A549 (cell line): Measurements from ENCODE around the gene HPCAL1. TPM values are rescaled to one million over a fixed set of nuclear protein-coding genes. Genes with fewer than 3 reads are reported as not detected.

Experiments used
- ATAC-seq, 2 experiments: fragments of 200-7000 bp in 1 of 2; fragments of >200 bp in 1 of 2; cut with Nextera tagmentation in 1 of 2; cut with Tn5 transposase in 1 of 2; 3 replicates each; pipeline versions ENCODE4 v1.8.0 to v1.9.1; 2018 to 2020; ENCODE audit warnings: mild to moderate bottlenecking in 1 of 2, moderate library complexity in 1 of 2
- CTCF ChIA-PET: fragments of 300-600 bp; sonication (Branson Sonifier 250); formaldehyde crosslinking; extraction: SDS; loops from one replicate; lab custom pipeline; 2021; ENCODE audit warnings: antibody characterized with exemption, inconsistent platforms; lab: Yijun Ruan, JAX
- POLR2A ChIA-PET: fragments of 350-600 bp; formaldehyde crosslinking; extraction: SDS; loops from one replicate; lab custom pipeline; 2021; ENCODE audit warnings: antibody characterized with exemption, inconsistent platforms; lab: Yijun Ruan, JAX
- DNase-seq, 2 experiments: peaks; one replicate each; pipeline versions ENCODE4 v3.0.0 to v3.0.0-alpha.2; 2011 to 2016; ENCODE audit warnings: low read depth in 1 of 2, low spot score in 1 of 2
- FAIRE-seq: peaks from 2 replicates; lab custom pipeline; 2011; peaks lifted over from hg19 to GRCh38; lab: Jason Lieb, UNC
- H3K27ac ChIP-seq, 2 experiments: fragments of >200 bp; sonication (Bioruptor Twin); formaldehyde crosslinking; 3 replicates each; pipeline ENCODE4 v1.5.1; 2016 to 2017
- H3K4me1 ChIP-seq: fragments of >200 bp; sonication (Bioruptor Twin); formaldehyde crosslinking; 3 replicates; pipeline ENCODE4 v1.6.1; 2016
- H3K4me2 ChIP-seq: fragments of >200 bp; sonication (Bioruptor Twin); formaldehyde crosslinking; 3 replicates; pipeline ENCODE4 v1.6.1; 2016
- H3K4me3 ChIP-seq: fragments of >200 bp; sonication (Bioruptor Twin); formaldehyde crosslinking; 3 replicates; pipeline ENCODE4 v1.5.1; 2016
- H3K9me3 ChIP-seq: fragments of >200 bp; sonication (Bioruptor Twin); formaldehyde crosslinking; 3 replicates; pipeline ENCODE4 v1.6.1; 2016
- BHLHE40 ChIP-seq: IDR thresholded peaks from 2 replicates; pipeline ENCODE4 v1.6.1; 2012; ENCODE audit warnings: low read depth, low read length, inconsistent platforms
- CBX8 ChIP-seq: fragments of 200-600 bp; sonication (generic); IDR thresholded peaks from 2 replicates; pipeline ENCODE4 v1.6.1; 2016
- CHD2 ChIP-seq: fragments of 150-350 bp; IDR thresholded peaks from 2 replicates; pipeline ENCODE4 v1.6.1; 2014; ENCODE audit warnings: low read length; ENCODE audit not compliant: partially characterized antibody
- EHF ChIP-seq: fragments of 250-450 bp; sonication (Bioruptor Pico); IDR thresholded peaks from 2 replicates; pipeline ENCODE4 v1.5.0; 2020; ENCODE audit warnings: mild to moderate bottlenecking
- EHMT2 ChIP-seq: fragments of 200-600 bp; sonication (generic); IDR thresholded peaks from 2 replicates; pipeline ENCODE4 v1.6.1; 2016; ENCODE audit warnings: antibody characterized with exemption, low read depth, mild to moderate bottlenecking, moderate library complexity
- EP300 ChIP-seq, 2 experiments: fragments of >200 bp; sonication (Bioruptor Twin); formaldehyde crosslinking; IDR thresholded peaks; 2 replicates in 1 of 2; 3 replicates in 1 of 2; pipeline ENCODE4 v1.6.1; 2016 to 2017
- ESRRA ChIP-seq: fragments of 150-350 bp; IDR thresholded peaks from 2 replicates; pipeline ENCODE4 v1.6.1; 2014; ENCODE audit warnings: mild to moderate bottlenecking, low read length, borderline replicate concordance
- FOSL2 ChIP-seq, 2 experiments: fragments of 450-650 bp in 1 of 2; fragments of >200 bp in 1 of 2; sonication (Bioruptor Twin) in 1 of 2; formaldehyde crosslinking; IDR thresholded peaks; 2 replicates each; pipeline versions ENCODE4 v1.5.0 to v1.6.1; 2016 to 2020; ENCODE audit warnings: mild to moderate bottlenecking in 1 of 2, moderate library complexity in 1 of 2
- FOXS1 ChIP-seq: fragments of 250-450 bp; sonication (Bioruptor Pico); IDR thresholded peaks from 2 replicates; pipeline ENCODE4 v1.5.0; 2020; ENCODE audit warnings: mild to moderate bottlenecking, moderate library complexity
- GATA3 ChIP-seq: IDR thresholded peaks from 2 replicates; pipeline ENCODE4 v1.6.1; 2012; ENCODE audit warnings: borderline replicate concordance
- HDAC2 ChIP-seq: fragments of 200-600 bp; sonication (generic); IDR thresholded peaks from 2 replicates; pipeline ENCODE4 v1.6.1; 2016
- HEYL ChIP-seq: fragments of 250-450 bp; sonication (Bioruptor Pico); IDR thresholded peaks from 2 replicates; pipeline ENCODE4 v1.8.0; 2021; ENCODE audit warnings: mild to moderate bottlenecking, moderate library complexity
- HMGXB4 ChIP-seq: fragments of 250-450 bp; sonication (Bioruptor Pico); IDR thresholded peaks from 2 replicates; pipeline ENCODE4 v1.5.0; 2021; ENCODE audit warnings: mild to moderate bottlenecking, moderate library complexity, borderline replicate concordance
- HOXB5 ChIP-seq: fragments of 250-450 bp; sonication (Bioruptor Pico); IDR thresholded peaks from 2 replicates; pipeline ENCODE4 v1.5.0; 2020; ENCODE audit warnings: mild to moderate bottlenecking, moderate library complexity
- JUN ChIP-seq, 2 experiments: fragments of >200 bp; sonication (Bioruptor Twin); formaldehyde crosslinking; IDR thresholded peaks; 2 replicates in 1 of 2; 3 replicates in 1 of 2; pipeline ENCODE4 v1.6.1; 2016 to 2017
- JUNB ChIP-seq: fragments of >200 bp; sonication (Bioruptor Twin); formaldehyde crosslinking; IDR thresholded peaks from 2 replicates; pipeline ENCODE4 v1.6.1; 2016
- KDM1A ChIP-seq: fragments of 200-600 bp; sonication (generic); IDR thresholded peaks from 2 replicates; pipeline ENCODE4 v1.6.1; 2016; ENCODE audit warnings: low read depth, mild to moderate bottlenecking
- KDM5A ChIP-seq: fragments of 200-600 bp; sonication (generic); IDR thresholded peaks from 2 replicates; pipeline ENCODE4 v1.6.1; 2016; ENCODE audit warnings: antibody characterized with exemption, mild to moderate bottlenecking
- MAX ChIP-seq: IDR thresholded peaks from 2 replicates; pipeline ENCODE4 v1.6.1; 2012
- MAZ ChIP-seq: fragments of 150-350 bp; IDR thresholded peaks from 2 replicates; pipeline ENCODE4 v1.6.1; 2014; ENCODE audit warnings: antibody characterized with exemption, low read depth, low read length, borderline replicate concordance
- NR3C1 ChIP-seq: fragments of >200 bp; sonication (Bioruptor Twin); formaldehyde crosslinking; IDR thresholded peaks from 3 replicates; pipeline ENCODE4 v1.6.1; 2017
- RAD21 ChIP-seq, 2 experiments: fragments of >200 bp in 1 of 2; sonication (Bioruptor Twin) in 1 of 2; formaldehyde crosslinking in 1 of 2; IDR thresholded peaks in 1 of 2; conservative IDR thresholded peaks in 1 of 2; 2 replicates in 1 of 2; 3 replicates in 1 of 2; pipeline ENCODE4 v1.6.1; 2012 to 2018; ENCODE audit warnings: inconsistent platforms in 1 of 2
- REST ChIP-seq: fragments of 200-600 bp; sonication (generic); IDR thresholded peaks from 2 replicates; pipeline ENCODE4 v1.6.1; 2016; ENCODE audit warnings: antibody characterized with exemption, mild to moderate bottlenecking, moderate library complexity
- RFX5 ChIP-seq: fragments of 450-650 bp; IDR thresholded peaks from 2 replicates; pipeline ENCODE4 v1.7.1; 2014; ENCODE audit warnings: antibody characterized with exemption, mild to moderate bottlenecking, moderate library complexity
- SMC3 ChIP-seq: fragments of >200 bp; sonication (Bioruptor Twin); formaldehyde crosslinking; IDR thresholded peaks from 3 replicates; pipeline ENCODE4 v1.6.1; 2018; ENCODE audit warnings: inconsistent platforms
- WGBS: methylation state at CpG from one replicate; pipeline ENCODE4 v1.1.6; 2017; ENCODE audit errors: missing lambda C conversion rate; 5-methylcytosine and 5-hydroxymethylcytosine counted together
- polyA plus RNA-seq, 4 experiments: library from polyadenylated mRNA; depleted of rRNA in 3 of 4; stranded (reverse); fragments of >200 nt; fragmentation: RNase III in 1 of 4; extraction: RNeasy Plus Mini Kit Qiagen cat#74134 plus additional on column Dnase treatment in 1 of 4; gene quantifications; 2 replicates in 3 of 4; 3 replicates in 1 of 4; pipeline ENCODE4 v1.2.3, GENCODE V29; 2011 to 2017

The HPCAL1 gene
- polyA plus RNA-seq, 2 of the 4 experiments (the other 2 are of a cell fraction): 44.4 to 66.4 TPM

GRCh38 chr2:10469301-10469700 is 166.6 kb downstream of the HPCAL1 start:
- Histone ChIP-seq H3K4me3 (no peak overlapping the region), H3K9me3 (no peaks in the 10 kb centered on the region), H3K4me2 (no peak overlapping the region), H3K27ac (no peak overlapping the region), H3K4me1 (no peaks in the 10 kb centered on the region)
- ATAC-seq (peak in 1 of 2 experiments; percentile 9; a peak in 1 of 6 replicates), DNase-seq (no peak), FAIRE-seq (no peak)
- ChIA-PET CTCF (interaction anchor here (4.1 kb wide), 1 partner anchor 35 kb away, joined by 18 read pairs; no protein-coding TSS in a partner anchor), POLR2A (no interaction called here)
- 84% methylated on average over 4 of the region's 4 CpGs for WGBS
- TF ChIP-seq JUN (IDR thresholded peaks at IDR 0.05) (no peak), GATA3 (no peak)

GRCh38 chr2:10469955-10470608 is 167.4 kb downstream of the HPCAL1 start:
- Histone ChIP-seq H3K4me1 (no peaks in the 10 kb centered on the region), H3K4me3 (no peak overlapping the region), H3K9me3 (no peaks in the 10 kb centered on the region), H3K27ac (no peak overlapping the region), H3K4me2 (no peak overlapping the region)
- DNase-seq (no peak), ATAC-seq (no peak), FAIRE-seq (no peak)
- WGBS: 82% methylated on average over 12 of the region's 12 CpGs
- no peak for TF ChIP-seq BHLHE40
- TF ChIP-seq SMC3: no peak
- no peak for TF ChIP-seq EHMT2
- no peak for TF ChIP-seq GATA3
- TF ChIP-seq FOXS1: no peak
- no peak for TF ChIP-seq REST
- TF ChIP-seq RAD21 (conservative IDR thresholded peaks at IDR 0.05 in 1 of 2, IDR thresholded peaks at IDR 0.05 in 1 of 2): no peak
- ChIA-PET POLR2A (no interaction called here), CTCF (interaction anchor here (1.9 to 4.1 kb wide), 2 partner anchors 13 to 35 kb away, joined by 11 to 18 read pairs; no protein-coding TSS in a partner anchor)

- no peak overlapping the region for H3K4me2 ChIP-seq
- no peak for DNase-seq
- WGBS: 85% methylated on average over 15 of the region's 15 CpGs
- TF ChIP-seq HEYL (no peak), KDM1A (peak; percentile 38; the same call in 1 of the 2 replicates), MAZ (no peak), JUN (IDR thresholded peaks at IDR 0.05) (no peak), HDAC2 (no peak)
- FAIRE-seq: no peak
- no peaks in the 10 kb centered on the region for H3K9me3 ChIP-seq
- H3K4me3 ChIP-seq: no peak overlapping the region
- no peak for ATAC-seq
- CTCF ChIA-PET: interaction anchor here (0.6 to 4.1 kb wide), 5 partner anchors 10 to 271 kb away, joined by 3 to 18 read pairs (median 5); no protein-coding TSS in a partner anchor
- no peaks in the 10 kb centered on the region for H3K4me1 ChIP-seq
- POLR2A ChIA-PET: no interaction called here
- no peak overlapping the region for H3K27ac ChIP-seq
Observed at GRCh38 chr2:10471046-10471571, 168.4 kb downstream of the HPCAL1 start.

- DNase-seq (peak in 1 of 2 experiments; percentile 37), ATAC-seq (peak; percentile 72 to 75), FAIRE-seq (no peak)
- Histone ChIP-seq H3K27ac (no peak overlapping the region), H3K4me1 (no peaks in the 10 kb centered on the region), H3K4me2 (no peak overlapping the region), H3K4me3 (no peak overlapping the region), H3K9me3 (no peaks in the 10 kb centered on the region)
- ChIA-PET CTCF (interaction anchor here (0.6 to 4.1 kb wide), 12 partner anchors 8 to 188 kb away, joined by 3 to 18 read pairs (median 4); no protein-coding TSS in a partner anchor), POLR2A (interaction anchor here (1.0 kb wide), 1 partner anchor 20 kb away, joined by 5 read pairs; no protein-coding TSS in a partner anchor)
- WGBS: 77% methylated on average over 2 of the region's 2 CpGs
- TF ChIP-seq MAX (no peak), JUNB (no peak), ESRRA (no peak), NR3C1 (no peak), KDM5A (no peak), EHF (CRISPR knock-in tag) (no peak), FOSL2 (IDR thresholded peaks at IDR 0.05) (no peak), FOSL2 (CRISPR knock-in tag; IDR thresholded peaks at IDR 0.05) (no peak), EP300 (IDR thresholded peaks at IDR 0.05) (no peak), CBX8 (no peak), HMGXB4 (CRISPR knock-in tag) (no peak), CHD2 (no peak), RFX5 (no peak), HOXB5 (CRISPR knock-in tag) (no peak), HDAC2 (no peak)
Observed at GRCh38 chr2:10471955-10472354, 169.3 kb downstream of the HPCAL1 start.
